Measurements from ENCODE around the gene TMTC2.

The TMTC2 gene

GRCh38 chr12:82961835-82962234, 275.1 kb downstream of the TMTC2 start:
- ChIA-PET CTCF (no interaction called here), POLR2A (ENCODE audit: low non-redundant PET) (no interaction called here)
- DNase-seq (ENCODE audit: low spot score): no peak
- no peak overlapping the region for H3K27ac ChIP-seq
- no peak for TF ChIP-seq CTCF (conservative IDR thresholded peaks at IDR 0.05; ENCODE audit: low read depth)

GRCh38 chr12:82963956-82964355, 277.2 kb downstream of the TMTC2 start:
- no peak for DNase-seq (ENCODE audit: low spot score)
- ChIA-PET POLR2A (ENCODE audit: low non-redundant PET) (no interaction called here), CTCF (interaction anchor here (0.6 to 0.7 kb wide), 2 partner anchors 62 to 390 kb away, joined by 4 to 6 read pairs; no protein-coding TSS in a partner anchor)
- TF ChIP-seq CTCF (conservative IDR thresholded peaks at IDR 0.05; ENCODE audit: low read depth): no peak
- no peak overlapping the region for H3K27ac ChIP-seq

- no peak overlapping the region for H3K27ac ChIP-seq
- DNase-seq (ENCODE audit: low spot score): no peak
- no peak for TF ChIP-seq CTCF (conservative IDR thresholded peaks at IDR 0.05; ENCODE audit: low read depth)
- POLR2A ChIA-PET (ENCODE audit: low non-redundant PET): no interaction called here
- CTCF ChIA-PET: interaction anchor here (0.6 kb wide), 1 partner anchor 61 kb away, joined by 4 read pairs; no protein-coding TSS in a partner anchor
These were observed 277.7 kb downstream of the TMTC2 start for GRCh38 chr12:82964446-82964845.

- no peak overlapping the region for H3K27ac ChIP-seq
- no peak for TF ChIP-seq CTCF (conservative IDR thresholded peaks at IDR 0.05; ENCODE audit: low read depth)
- ChIA-PET CTCF (no interaction called here), POLR2A (ENCODE audit: low non-redundant PET) (no interaction called here)
- no peak for DNase-seq (ENCODE audit: low spot score)
These were observed 279.4 kb downstream of the TMTC2 start for GRCh38 chr12:82966001-82966559.

- DNase-seq (ENCODE audit: low spot score): no peak
- POLR2A ChIA-PET (ENCODE audit: low non-redundant PET): no interaction called here
- no peak overlapping the region for H3K27ac ChIP-seq
- no peak for TF ChIP-seq CTCF (conservative IDR thresholded peaks at IDR 0.05; ENCODE audit: low read depth)
- CTCF ChIA-PET: no interaction called here
These were observed 282.1 kb downstream of the TMTC2 start for GRCh38 chr12:82968631-82969367.

- no peak for TF ChIP-seq CTCF (conservative IDR thresholded peaks at IDR 0.05; ENCODE audit: low read depth)
- ChIA-PET POLR2A (ENCODE audit: low non-redundant PET) (no interaction called here), CTCF (interaction anchor here (0.6 kb wide), 1 partner anchor 23 kb away, joined by 3 read pairs; no protein-coding TSS in a partner anchor)
- no peak overlapping the region for H3K27ac ChIP-seq
- no peak for DNase-seq (ENCODE audit: low spot score)
These were observed 283.9 kb downstream of the TMTC2 start for GRCh38 chr12:82970614-82971013.

Data from RWPE1 (cell line).